Right cardiac atrium (tissue), 5 donors: ENCODE measurements around the gene PLXDC2. TPM values are rescaled to one million over a fixed set of nuclear protein-coding genes. Genes with fewer than 3 reads are reported as not detected.
"Not testable (repeated sequence)": the region's sequence is repeated elsewhere in the genome, so short reads cannot be mapped to it uniquely, and the experiment has no call there.

Experiments used
- ATAC-seq, 2 donors: fragments of 200-7000 bp; cut with Tn5 transposase; one replicate each; pipeline versions ENCODE4 v1.8.0 to v1.9.1; 2020; ENCODE audit warnings: moderate library complexity in 2 of 2, mild to moderate bottlenecking in 1 of 2
- DNase-seq, 3 donors: peaks; one replicate each; pipeline ENCODE4 v3.0.0-alpha.2; 2020
- H3K27ac ChIP-seq: one replicate; pipeline ENCODE4 v1.5.1; 2013; ENCODE audit warnings: mild to moderate bottlenecking, low read length, control low read depth, moderate library complexity
- H3K27me3 ChIP-seq: one replicate; pipeline ENCODE4 v1.6.1; 2013; ENCODE audit not compliant: control insufficient read depth, insufficient read depth
- H3K4me1 ChIP-seq: one replicate; pipeline ENCODE4 v1.6.1; 2013; ENCODE audit warnings: low read length; ENCODE audit not compliant: control insufficient read depth, insufficient read depth
- H3K4me3 ChIP-seq: one replicate; pipeline ENCODE4 v1.5.1; 2013; ENCODE audit warnings: low read length, control low read depth
- H3K9me3 ChIP-seq: one replicate; pipeline ENCODE4 v1.6.1; 2013; ENCODE audit warnings: low read length; ENCODE audit not compliant: control insufficient read depth
- WGBS: extraction: QIAGEN DNeasy Blood & Tissue Kit; methylation state at CpG from one replicate; pipeline ENCODE4 v1.1.7; 2013; 5-methylcytosine and 5-hydroxymethylcytosine counted together
- intact Hi-C, 4 donors: fragments of 100-400 bp; cut with DNase I; formaldehyde crosslinking; loops; one replicate each; pipeline versions ENCODE4 v1.11.0 to v1.14.0; 2022 to 2023
- polyA plus RNA-seq: library from polyadenylated mRNA; stranded (reverse); fragments of 200-250 nt; gene quantifications from one replicate; pipeline ENCODE4 v1.2.3, GENCODE V29; 2013
- total RNA-seq, 4 donors: library from RNA; stranded (reverse); fragmentation: NEBNext Ultra II Directional; extraction: Animal tissue kit (Norgen Biotek cat#: 25700); gene quantifications; one replicate each; pipeline ENCODE4 v1.2.1, GENCODE V29; 2021
- donor health status: healthy with polysubstance abuse.
- donor health status: DM: no; HTN: yes; CAD: no.
- donor health status: DM: no; HTN: no; CAD: no.
- donor health status: DM: no; HTN: yes; CAD: no; lungs with severe emphysema.
- donor health status: DM: yes; HTN: yes; CAD: no.

PLXDC2 gene
- total and polyA plus RNA-seq, 5 donors, result 5.5 to 37.4 (median 26.9) TPM

GRCh38 chr10:20006169-20006870 lies 190.1 kb downstream of the PLXDC2 start:
- peaks cover 6% of the 10 kb centered on the region for H3K4me1 ChIP-seq
- WGBS, result 45% methylated on average over 4 of the region's 4 CpGs
- ATAC-seq (no peak), DNase-seq (no peak)
- no peak overlapping the region for H3K4me3 ChIP-seq
- no peak overlapping the region for H3K27ac ChIP-seq
- no peaks in the 10 kb centered on the region for H3K9me3 ChIP-seq
- H3K27me3 ChIP-seq, result no peaks in the 10 kb centered on the region
- intact Hi-C loops, result no loop called here

GRCh38 chr10:20007426-20007825 lies 191.2 kb downstream of the PLXDC2 start:
- 86% methylated on average over 1 of the region's 1 CpG for WGBS
- DNase-seq (no peak), ATAC-seq (no peak)
- peaks cover 6% of the 10 kb centered on the region for H3K4me1 ChIP-seq
- no peaks in the 10 kb centered on the region for H3K27me3 ChIP-seq
- no peak overlapping the region for H3K27ac ChIP-seq
- intact Hi-C loops, result no loop called here
- H3K9me3 ChIP-seq, result no peaks in the 10 kb centered on the region
- H3K4me3 ChIP-seq, result no peak overlapping the region

GRCh38 chr10:20013991-20014750 lies 197.9 kb downstream of the PLXDC2 start:
- Histone ChIP-seq H3K9me3 (no peaks in the 10 kb centered on the region), H3K27ac (no peak overlapping the region), H3K4me3 (no peak overlapping the region), H3K27me3 (no peaks in the 10 kb centered on the region), H3K4me1 (no peaks in the 10 kb centered on the region)
- DNase-seq (no peak), ATAC-seq (no peak)
- intact Hi-C loops, result no loop called here
- WGBS, result 93% methylated on average over 2 of the region's 2 CpGs

GRCh38 chr10:20017961-20018360 lies 201.7 kb downstream of the PLXDC2 start:
- WGBS, result 99% methylated on average over 2 of the region's 2 CpGs
- Histone ChIP-seq H3K4me3 (no peak overlapping the region), H3K27me3 (no peaks in the 10 kb centered on the region), H3K9me3 (no peaks in the 10 kb centered on the region), H3K4me1 (no peaks in the 10 kb centered on the region), H3K27ac (no peak overlapping the region)
- no peak for ATAC-seq
- no peak for DNase-seq
- intact Hi-C loops, result no loop called here

- Histone ChIP-seq H3K4me1 (no peaks in the 10 kb centered on the region), H3K27ac (no peak overlapping the region), H3K27me3 (no peaks in the 10 kb centered on the region), H3K4me3 (no peak overlapping the region), H3K9me3 (no peaks in the 10 kb centered on the region)
- WGBS, result 70% methylated on average over 1 of the region's 1 CpG
- ATAC-seq (no peak), DNase-seq (no peak)
- intact Hi-C loops, result no loop called here
Observed at GRCh38 chr10:20020677-20021076, 204.4 kb downstream of the PLXDC2 start.

GRCh38 chr10:20029523-20029922 lies 213.3 kb downstream of the PLXDC2 start:
- no peaks in the 10 kb centered on the region for H3K27me3 ChIP-seq

GRCh38 chr10:20033476-20033875 lies 217.2 kb downstream of the PLXDC2 start:
- ATAC-seq (no peak), DNase-seq (no peak)
- Histone ChIP-seq H3K27ac (no peak overlapping the region), H3K9me3 (no peaks in the 10 kb centered on the region), H3K4me3 (no peak overlapping the region), H3K27me3 (no peaks in the 10 kb centered on the region), H3K4me1 (no peaks in the 10 kb centered on the region)
- 96% methylated on average over 4 of the region's 4 CpGs for WGBS
- intact Hi-C loops, result no loop called here

More at GRCh38 chr10:20029523-20029922, 213.3 kb downstream of the PLXDC2 start:
- H3K4me3 ChIP-seq, result no peak overlapping the region
- intact Hi-C loops, result no loop called here
- no peaks in the 10 kb centered on the region for H3K9me3 ChIP-seq
- WGBS, result 89% methylated on average over 3 of the region's 3 CpGs
- H3K4me1 ChIP-seq, result no peaks in the 10 kb centered on the region
- H3K27ac ChIP-seq, result no peak overlapping the region
- DNase-seq, result no peak
- no peak for ATAC-seq

GRCh38 chr10:20034732-20035131 lies 218.5 kb downstream of the PLXDC2 start:
- ATAC-seq (no peak), DNase-seq (no peak)
- intact Hi-C loops, result no loop called here
- Histone ChIP-seq H3K4me3 (no peak overlapping the region), H3K27ac (no peak overlapping the region), H3K4me1 (no peaks in the 10 kb centered on the region), H3K27me3 (no peaks in the 10 kb centered on the region), H3K9me3 (no peaks in the 10 kb centered on the region)
- 66% methylated on average over 2 of the region's 2 CpGs for WGBS

- H3K27me3 ChIP-seq, result no peaks in the 10 kb centered on the region
- ATAC-seq (no peak), DNase-seq (no peak)
- WGBS, result 80% methylated on average over 6 of the region's 6 CpGs
- no peaks in the 10 kb centered on the region for H3K4me1 ChIP-seq
- no peak overlapping the region for H3K4me3 ChIP-seq
- intact Hi-C loops, result no loop called here
- no peaks in the 10 kb centered on the region for H3K9me3 ChIP-seq
- H3K27ac ChIP-seq, result no peak overlapping the region
Observed at GRCh38 chr10:20040012-20040411, 223.8 kb downstream of the PLXDC2 start.

GRCh38 chr10:20041931-20042330 lies 225.7 kb downstream of the PLXDC2 start:
- 78% methylated on average over 3 of the region's 3 CpGs for WGBS
- ATAC-seq (no peak), DNase-seq (no peak)
- Histone ChIP-seq H3K27ac (no peak overlapping the region), H3K4me3 (no peak overlapping the region), H3K27me3 (no peaks in the 10 kb centered on the region), H3K9me3 (no peaks in the 10 kb centered on the region), H3K4me1 (no peaks in the 10 kb centered on the region)
- intact Hi-C loops, result no loop called here

GRCh38 chr10:20045100-20045499 lies 228.9 kb downstream of the PLXDC2 start:
- ATAC-seq, result not testable (repeated sequence)

More at GRCh38 chr10:20045100-20045499, 228.9 kb downstream of the PLXDC2 start:
- DNase-seq, result peak in 1 of 3 donors; percentile 24
- H3K27ac ChIP-seq, H3K4me3 ChIP-seq, intact Hi-C loops, H3K4me1 ChIP-seq, H3K27me3 ChIP-seq, H3K9me3 ChIP-seq: not testable (repeated sequence)
- 91% methylated on average over 5 of the region's 5 CpGs for WGBS
